HG03575 (cell line): ENCODE data around the gene C2CD4B.

ENCODE experiments used
- ATAC-seq: cut with Tn5 transposase; IDR thresholded peaks from one replicate; pipeline ENCODE4 v1.9.1; 2021; ENCODE audit not compliant: unreplicated experiment, insufficient number of reproducible peaks, low FRiP score; ENCODE audit errors: extremely low read depth

The C2CD4B gene

DNA sequence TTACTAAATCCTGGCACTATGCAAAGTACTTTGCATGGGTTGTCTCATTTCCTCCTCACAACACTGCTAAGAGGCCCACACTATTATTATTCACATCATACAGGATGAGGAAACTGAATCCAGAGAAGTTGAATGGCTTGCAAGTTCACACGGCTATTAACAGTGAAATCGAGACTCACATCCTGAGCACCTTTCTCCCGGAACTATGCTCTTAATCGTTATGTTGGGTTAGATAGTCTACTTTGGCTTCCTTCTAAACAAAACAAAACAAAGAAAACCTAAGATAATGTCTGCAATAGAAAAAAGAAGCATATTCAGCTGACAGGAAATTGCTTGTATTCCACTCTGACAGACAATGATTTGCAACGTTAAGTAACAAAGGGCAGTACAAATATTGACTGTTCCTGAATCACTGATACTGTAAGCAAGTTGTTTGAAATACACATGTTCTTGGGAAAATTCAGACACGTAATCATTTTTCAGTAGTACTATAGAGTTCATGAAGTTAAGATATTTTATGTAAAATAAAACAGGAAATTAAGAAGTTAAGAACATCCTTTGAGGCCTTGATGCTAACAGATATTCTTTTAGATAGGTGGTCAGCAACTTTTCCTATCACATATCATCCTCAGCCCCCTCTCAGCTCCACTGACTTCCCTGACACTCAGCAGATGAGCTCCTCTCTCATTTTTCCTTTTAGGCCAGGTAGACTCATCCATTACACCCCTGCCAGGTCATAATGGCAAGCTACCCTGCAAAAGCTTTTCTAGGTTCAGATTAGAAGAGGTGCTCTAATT, 40.7 kb downstream of the C2CD4B start:
- ATAC-seq = no peak

GRCh38 chr15:62122249-62122648, 42.8 kb downstream of the C2CD4B start:
- ATAC-seq = no peak

GRCh38 chr15:62121273-62122015, 43.6 kb downstream of the C2CD4B start:
- ATAC-seq = no peak

- ATAC-seq = no peak
Measured at GRCh38 chr15:62120776-62121175, 44.3 kb downstream of the C2CD4B start.

- no peak for ATAC-seq
Measured at GRCh38 chr15:62119874-62120273, 45.2 kb downstream of the C2CD4B start.

- no peak for ATAC-seq
Measured at GRCh38 chr15:62119227-62119864, 45.7 kb downstream of the C2CD4B start.

DNA sequence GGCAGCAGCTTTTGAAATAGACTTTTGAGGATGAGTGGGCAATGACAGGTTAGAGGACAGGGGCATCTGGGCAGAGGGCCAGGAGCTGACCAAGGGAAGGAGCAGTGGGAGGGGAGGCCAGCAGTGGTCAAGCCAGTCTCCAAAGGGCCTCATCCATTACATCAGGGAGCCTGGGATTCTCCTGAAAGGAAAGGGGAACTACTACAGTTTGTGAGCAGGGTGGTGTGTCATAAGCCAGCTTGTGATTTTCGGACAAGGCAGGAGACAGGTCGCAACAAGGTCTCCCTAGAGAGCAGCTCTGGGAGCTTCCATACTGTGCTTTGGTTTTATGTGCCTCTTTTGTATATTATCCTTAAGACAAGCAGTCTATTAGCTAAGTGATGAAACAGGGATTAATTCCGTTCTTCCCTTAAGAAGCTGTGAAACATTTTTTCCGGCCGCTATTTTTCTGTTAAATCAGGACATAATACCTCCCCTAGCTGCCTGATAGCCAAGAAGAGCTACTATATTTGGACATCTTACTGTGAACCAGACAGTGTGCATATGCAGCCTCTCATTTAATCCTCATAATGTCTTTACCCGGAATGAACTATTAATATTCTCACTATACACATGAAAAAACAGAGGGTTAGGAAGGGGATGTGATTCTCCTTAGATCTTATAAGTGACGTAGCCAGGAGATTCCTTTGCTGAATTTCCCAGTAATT, 46.4 kb downstream of the C2CD4B start:
- no peak for ATAC-seq

GRCh38 chr15:62115847-62116246, 49.2 kb downstream of the C2CD4B start:
- ATAC-seq = no peak
